Body of pancreas (tissue), 4 donors: ENCODE measurements around the gene CREB5. TPM values are rescaled to one million over a fixed set of nuclear protein-coding genes. Genes with fewer than 3 reads are reported as not detected.

Experiments used
- ATAC-seq: fragments of 150-250 bp; one replicate; pipeline ENCODE4 v1.9.1; 2016
- DNase-seq, 4 donors: peaks; one replicate each; pipeline ENCODE4 v3.0.0-alpha.2; 2019
- H3K27ac ChIP-seq, 4 donors: fragments of 200-600 bp; sonication (generic); 1 replicate in 3 of 4; 2 replicates in 1 of 4; pipeline versions ENCODE4 v1.5.1 to v1.6.1; 2016 to 2019; ENCODE audit warnings: mild to moderate bottlenecking in 1 of 4, mixed read lengths in 1 of 4, moderate library complexity in 1 of 4
- H3K27me3 ChIP-seq, 2 donors: fragments of 200-600 bp; sonication (generic); one replicate each; pipeline ENCODE4 v1.6.0; 2016; ENCODE audit warnings: mild to moderate bottlenecking in 1 of 2
- H3K36me3 ChIP-seq, 2 donors: fragments of 200-600 bp; sonication (generic); replicated peaks in 1 of 2; 2 replicates each; pipeline ENCODE4 v1.5.1; 2016; ENCODE audit warnings: low read depth in 2 of 2; ENCODE audit not compliant: insufficient read depth in 1 of 2
- H3K4me1 ChIP-seq: fragments of 200-600 bp; sonication (generic); one replicate; pipeline ENCODE4 v1.6.0; 2016
- H3K4me3 ChIP-seq, 2 donors: fragments of 200-600 bp; sonication (generic); 1 replicate in 1 of 2; 2 replicates in 1 of 2; pipeline ENCODE4 v1.5.1; 2016 to 2019
- H3K9me3 ChIP-seq, 3 donors: fragments of 200-600 bp; sonication (generic); 1 replicate in 2 of 3; 2 replicates in 1 of 3; pipeline ENCODE4 v1.5.1; 2016
- POLR2A ChIP-seq, 3 donors: fragments of 450-650 bp; IDR thresholded peaks; one replicate each; pipeline ENCODE4 v1.6.1; 2016; ENCODE audit warnings: antibody characterized with exemption in 3 of 3, mild to moderate bottlenecking in 2 of 3
- WGBS, 2 donors: methylation state at CpG; one replicate each; pipeline ENCODE4 v1.1.5; 2017; 5-methylcytosine and 5-hydroxymethylcytosine counted together
- intact Hi-C: fragments of 100-400 bp; cut with DNase I; formaldehyde crosslinking; loops from one replicate; pipeline ENCODE4 v1.15.1; 2023
- total RNA-seq, 2 donors: library from RNA; depleted of rRNA; stranded (reverse); fragments of >200 nt; gene quantifications; one replicate each; pipeline ENCODE4 v1.1.0, GENCODE V29; 2016
- TF ChIP-seq, protein P1 (sequence below), 7 experiments: fragments of 450-650 bp in 4 of 7; fragments of 200-600 bp in 3 of 7; sonication (generic) in 3 of 7; IDR thresholded peaks; one replicate each; pipeline ENCODE4 v1.5.1; 2016 to 2019; ENCODE audit warnings: antibody characterized with exemption in 7 of 7

Gene CREB5
- total RNA-seq, 2 donors from 2014 or later = 10.4 to 25.7 TPM

DNA sequence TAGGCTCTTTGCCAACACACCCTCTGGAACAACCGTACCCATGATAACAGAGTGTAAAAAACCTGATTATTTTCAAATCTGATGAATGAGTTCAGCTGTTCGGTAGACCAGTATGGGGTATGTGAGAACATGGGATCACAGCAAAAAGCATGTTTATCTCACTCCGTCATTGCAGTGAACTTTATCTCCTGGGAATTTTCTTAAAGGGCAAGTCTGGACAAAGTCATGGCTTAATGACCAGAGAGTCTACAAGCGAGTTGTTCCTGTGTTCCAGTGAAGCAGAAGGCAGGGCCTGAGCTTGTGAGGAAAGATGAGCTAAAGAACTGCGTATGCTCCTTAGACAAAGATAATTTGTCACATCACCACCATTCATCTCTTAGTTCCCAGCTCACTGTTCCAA lies 326.1 kb downstream of the CREB5 start:
- whole genome bisulfite sequencing, 2 donors = 32 to 38% methylated on average over 5 of the region's 5 CpGs
- intact Hi-C loops = no loop called here
- Histone ChIP-seq H3K36me3 (no peaks in the 10 kb centered on the region), H3K27me3 (no peaks in the 10 kb centered on the region), H3K4me1 (peaks cover 7% of the 10 kb centered on the region), H3K27ac (no peak overlapping the region), H3K4me3 (no peak overlapping the region), H3K9me3 (no peaks in the 10 kb centered on the region)
- TF ChIP-seq, protein P1, sequence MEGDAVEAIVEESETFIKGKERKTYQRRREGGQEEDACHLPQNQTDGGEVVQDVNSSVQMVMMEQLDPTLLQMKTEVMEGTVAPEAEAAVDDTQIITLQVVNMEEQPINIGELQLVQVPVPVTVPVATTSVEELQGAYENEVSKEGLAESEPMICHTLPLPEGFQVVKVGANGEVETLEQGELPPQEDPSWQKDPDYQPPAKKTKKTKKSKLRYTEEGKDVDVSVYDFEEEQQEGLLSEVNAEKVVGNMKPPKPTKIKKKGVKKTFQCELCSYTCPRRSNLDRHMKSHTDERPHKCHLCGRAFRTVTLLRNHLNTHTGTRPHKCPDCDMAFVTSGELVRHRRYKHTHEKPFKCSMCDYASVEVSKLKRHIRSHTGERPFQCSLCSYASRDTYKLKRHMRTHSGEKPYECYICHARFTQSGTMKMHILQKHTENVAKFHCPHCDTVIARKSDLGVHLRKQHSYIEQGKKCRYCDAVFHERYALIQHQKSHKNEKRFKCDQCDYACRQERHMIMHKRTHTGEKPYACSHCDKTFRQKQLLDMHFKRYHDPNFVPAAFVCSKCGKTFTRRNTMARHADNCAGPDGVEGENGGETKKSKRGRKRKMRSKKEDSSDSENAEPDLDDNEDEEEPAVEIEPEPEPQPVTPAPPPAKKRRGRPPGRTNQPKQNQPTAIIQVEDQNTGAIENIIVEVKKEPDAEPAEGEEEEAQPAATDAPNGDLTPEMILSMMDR (IDR thresholded peaks at IDR 0.05) = no peak
- no peak for TF ChIP-seq POLR2A (IDR thresholded peaks at IDR 0.05)
- ATAC-seq (peak; percentile 38), DNase-seq (peak in 2 of 4 donors; percentile 7 to 16)

- peaks cover 7% of the 10 kb centered on the region for H3K4me1 ChIP-seq
- intact Hi-C loops = no loop called here
- ATAC-seq (no peak), DNase-seq (no peak)
- H3K4me3 ChIP-seq = no peak overlapping the region
- no peaks in the 10 kb centered on the region for H3K36me3 ChIP-seq
- H3K27ac ChIP-seq = no peak overlapping the region
- TF ChIP-seq POLR2A (IDR thresholded peaks at IDR 0.05) = no peak
- no peaks in the 10 kb centered on the region for H3K9me3 ChIP-seq
- H3K27me3 ChIP-seq = no peaks in the 10 kb centered on the region
- WGBS, 2 donors = 67 to 75% methylated on average over 3 of the region's 3 CpGs
Observed at GRCh38 chr7:28739128-28739527, 326.8 kb downstream of the CREB5 start.

DNA sequence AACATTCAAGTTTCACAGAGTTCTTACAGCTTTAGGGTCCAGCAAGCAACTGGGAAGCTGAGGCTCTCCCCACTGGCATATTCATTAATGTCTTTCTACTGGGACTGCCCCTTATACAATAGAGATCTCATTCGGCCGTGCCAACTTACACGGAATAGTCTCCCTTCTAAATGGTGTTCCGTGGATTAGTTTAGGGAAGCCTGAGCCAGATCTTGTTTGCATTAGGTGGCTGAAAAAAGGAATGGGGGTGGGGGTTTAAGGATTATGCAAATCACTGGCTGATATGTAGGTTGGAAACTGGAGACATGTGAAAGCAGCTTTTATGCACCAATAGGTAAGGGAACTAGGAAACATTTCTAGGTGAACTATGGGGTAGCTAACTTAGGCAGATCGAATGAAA lies 327.5 kb downstream of the CREB5 start:
- H3K27ac ChIP-seq = no peak overlapping the region
- intact Hi-C loops = no loop called here
- DNase-seq = no peak
- H3K36me3 ChIP-seq = no peaks in the 10 kb centered on the region
- H3K4me3 ChIP-seq = no peak overlapping the region
- H3K4me1 ChIP-seq = peaks cover 7% of the 10 kb centered on the region
- no peak for TF ChIP-seq POLR2A (IDR thresholded peaks at IDR 0.05)
- TF ChIP-seq, protein P1 (IDR thresholded peaks at IDR 0.05) = no peak
- WGBS, 2 donors = 50 to 64% methylated on average over 5 of the region's 5 CpGs
- H3K27me3 ChIP-seq = no peaks in the 10 kb centered on the region
- no peak for ATAC-seq
- H3K9me3 ChIP-seq = no peaks in the 10 kb centered on the region

DNA sequence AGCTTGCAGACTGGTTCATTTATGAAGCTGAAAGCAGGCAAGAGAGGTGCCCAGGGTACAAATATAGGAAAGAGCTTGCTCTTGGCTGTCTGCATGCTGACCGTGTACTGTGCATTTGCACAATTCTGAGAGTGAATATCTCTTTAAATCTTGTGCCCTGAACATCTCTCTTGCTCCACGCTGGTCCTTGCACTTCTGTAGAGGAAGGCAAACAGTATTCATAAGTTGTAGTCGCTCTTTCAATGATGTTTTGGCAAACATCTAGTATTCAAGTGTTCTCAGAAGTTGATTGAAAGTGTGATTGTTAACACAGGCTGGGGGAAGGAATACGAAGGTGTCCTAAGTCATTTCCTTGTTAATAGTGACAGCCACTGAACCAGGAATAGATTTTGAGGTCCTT lies 332.6 kb downstream of the CREB5 start:
- DNase-seq (no peak), ATAC-seq (no peak)
- intact Hi-C loops = no loop called here
- WGBS, 2 donors = 58 to 59% methylated on average over 4 of the region's 4 CpGs
- Histone ChIP-seq H3K4me3 (no peak overlapping the region), H3K4me1 (no peaks in the 10 kb centered on the region), H3K36me3 (no peaks in the 10 kb centered on the region), H3K27me3 (no peaks in the 10 kb centered on the region), H3K9me3 (no peaks in the 10 kb centered on the region), H3K27ac (no peak overlapping the region)
- TF ChIP-seq, protein P1 (IDR thresholded peaks at IDR 0.05) = no peak
- no peak for TF ChIP-seq POLR2A (IDR thresholded peaks at IDR 0.05)

DNA sequence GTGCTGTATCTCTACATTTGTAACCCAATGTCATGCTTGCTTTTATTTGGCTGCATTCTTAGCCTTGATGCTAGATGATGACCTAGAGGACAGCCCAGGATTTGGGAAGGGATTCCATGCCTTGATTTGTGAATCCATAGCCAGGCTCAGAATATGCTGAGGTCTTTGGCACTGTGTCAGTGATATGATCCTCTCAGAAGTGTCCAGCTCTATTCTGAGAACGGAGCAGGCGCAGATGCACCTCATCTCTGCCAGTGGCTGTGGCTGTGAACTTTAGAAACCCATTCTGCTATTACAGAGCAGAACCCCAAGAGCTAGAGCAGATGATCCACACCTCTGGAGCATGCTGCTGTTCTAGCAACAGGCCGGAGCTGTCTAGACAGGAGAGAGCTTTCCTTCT lies 333.0 kb downstream of the CREB5 start:
- 78% methylated on average over 3 of the region's 3 CpGs; no CpG with 5 or more reads in 1 of the 2 donors for WGBS, 2 donors
- DNase-seq (no peak), ATAC-seq (no peak)
- H3K4me3 ChIP-seq = no peak overlapping the region
- no peaks in the 10 kb centered on the region for H3K27me3 ChIP-seq
- H3K27ac ChIP-seq = no peak overlapping the region
- intact Hi-C loops = no loop called here
- no peak for TF ChIP-seq POLR2A (IDR thresholded peaks at IDR 0.05)
- TF ChIP-seq, protein P1 (IDR thresholded peaks at IDR 0.05) = no peak
- H3K4me1 ChIP-seq = no peaks in the 10 kb centered on the region
- no peaks in the 10 kb centered on the region for H3K9me3 ChIP-seq
- no peaks in the 10 kb centered on the region for H3K36me3 ChIP-seq
